HepG2 (cell line): Measurements from ENCODE around the gene DYNC1LI2. TPM values are rescaled to one million over a fixed set of nuclear protein-coding genes. Genes with fewer than 3 reads are reported as not detected.
A peak's percentile ranks its signal among the peaks of the same experiment; 100 is the strongest.

Experiments
- ATAC-seq: fragments of 200-7000 bp; cut with Tn5 transposase; 3 replicates; pipeline ENCODE4 v1.9.1; 2020; ENCODE audit warnings: mild to moderate bottlenecking, moderate library complexity
- BruUV-seq: library from RNA; stranded (reverse); fragments of 400-500 nt; replicated peaks from 2 replicates; lab custom pipeline; 2021; lab: Mats Ljungman, UMichigan
- CTCF ChIA-PET: fragments of 300-600 bp; formaldehyde crosslinking; extraction: SDS; loops from one replicate; lab custom pipeline; 2021; ENCODE audit warnings: low total read pairs, inconsistent platforms, low intra/inter-chr PET ratio; lab: Yijun Ruan, JAX
- POLR2A ChIA-PET: fragments of 350-600 bp; sonication (Branson Sonifier 250); formaldehyde crosslinking; loops from one replicate; lab custom pipeline; 2020; ENCODE audit warnings: antibody characterized with exemption, inconsistent platforms; lab: Yijun Ruan, JAX
- DNase-seq: peaks from one replicate; pipeline ENCODE4 v3.0.0-alpha.2; 2015; ENCODE audit warnings: low spot score
- FAIRE-seq: peaks from 3 replicates; lab custom pipeline; 2011; peaks lifted over from hg19 to GRCh38; lab: Jason Lieb, UNC
- H2AFZ ChIP-seq: one replicate; pipeline ENCODE4 v1.6.1; 2011; ENCODE audit warnings: low read length, inconsistent platforms
- H3K27ac ChIP-seq: fragments of 300-600 bp; 3 replicates; pipeline ENCODE4 v1.8.0; 2011; ENCODE audit warnings: mixed run types, mild to moderate bottlenecking, mixed read lengths, low read length, inconsistent platforms; ENCODE audit not compliant: insufficient read depth; ENCODE audit errors: extremely low read length
- H3K27me3 ChIP-seq, 2 experiments: fragments of 200-600 bp in 1 of 2; 2 replicates in 1 of 2; 3 replicates in 1 of 2; pipeline versions ENCODE4 v1.6.0 to v1.8.0; 2011; ENCODE audit warnings: low read length in 2 of 2, mild to moderate bottlenecking in 2 of 2, moderate library complexity in 2 of 2, inconsistent platforms in 1 of 2; ENCODE audit not compliant: insufficient read depth in 2 of 2, control insufficient read depth in 1 of 2
- H3K36me3 ChIP-seq, 2 experiments: fragments of 200-600 bp in 1 of 2; replicated peaks in 1 of 2; 2 replicates in 1 of 2; 3 replicates in 1 of 2; pipeline versions ENCODE4 v1.5.1 to v1.8.0; 2011; ENCODE audit warnings: low read length in 2 of 2, inconsistent platforms in 1 of 2; ENCODE audit not compliant: insufficient read depth in 2 of 2, control insufficient read depth in 1 of 2
- H3K4me1 ChIP-seq: 2 replicates; pipeline ENCODE4 v1.5.1; 2012; ENCODE audit warnings: low read length, inconsistent platforms; ENCODE audit not compliant: insufficient read depth
- H3K4me2 ChIP-seq: 2 replicates; pipeline ENCODE4 v1.6.0; 2011; ENCODE audit warnings: low read depth, low read length, inconsistent platforms
- H3K4me3 ChIP-seq, 3 experiments: fragments of 200-600 bp in 1 of 3; sonication (generic), shearing (Covaris generic) in 1 of 3; replicated peaks in 1 of 3; 2 replicates each; pipeline ENCODE4 v1.5.1; 2011 to 2016; ENCODE audit warnings: low read length in 3 of 3, inconsistent platforms in 2 of 3, low read depth in 2 of 3, mild to moderate bottlenecking in 2 of 3, control low read depth in 1 of 3, mixed read lengths in 1 of 3; ENCODE audit not compliant: insufficient read depth in 1 of 3
- H3K79me2 ChIP-seq: one replicate; pipeline ENCODE4 v1.6.1; 2011; ENCODE audit warnings: low read length, inconsistent platforms; ENCODE audit not compliant: insufficient read depth
- H3K9ac ChIP-seq: 2 replicates; pipeline ENCODE4 v1.6.0; 2011; ENCODE audit warnings: mild to moderate bottlenecking, low read depth, low read length, inconsistent platforms; ENCODE audit not compliant: insufficient read depth
- H3K9me3 ChIP-seq: 2 replicates; pipeline ENCODE4 v1.5.1; 2012; ENCODE audit warnings: mild to moderate bottlenecking, low read length
- H4K20me1 ChIP-seq: 2 replicates; pipeline ENCODE4 v1.6.0; 2011; ENCODE audit warnings: inconsistent platforms, mild to moderate bottlenecking, low read length, moderate library complexity; ENCODE audit not compliant: insufficient read depth
- JUNB ChIP-seq: sonication (generic); formaldehyde crosslinking; IDR thresholded peaks from 2 replicates; pipeline ENCODE4 v1.8.0; 2022; ENCODE audit warnings: missing genetic modification reagents, mild to moderate bottlenecking, borderline replicate concordance
- KAT8 ChIP-seq: IDR thresholded peaks from 2 replicates; pipeline ENCODE4 v1.6.1; 2016; ENCODE audit warnings: missing genetic modification reagents, missing compliant biosample characterization
- RBFOX2 ChIP-seq: fragments of 200-400 bp; formaldehyde crosslinking; IDR thresholded peaks from 2 replicates; pipeline ENCODE4 v1.6.1; 2017; ENCODE audit warnings: low read depth, mild to moderate bottlenecking, low read length
- REPIN1 ChIP-seq: sonication (generic); formaldehyde crosslinking; IDR thresholded peaks from 2 replicates; pipeline ENCODE4 v1.8.0; 2022; ENCODE audit warnings: missing genetic modification reagents, low read depth, mild to moderate bottlenecking, borderline replicate concordance
- ZKSCAN5 ChIP-seq: sonication (generic); formaldehyde crosslinking; IDR thresholded peaks from 2 replicates; pipeline ENCODE4 v1.5.1; 2020; ENCODE audit warnings: mild to moderate bottlenecking, missing genetic modification reagents
- ZNF121 ChIP-seq: sonication (generic); formaldehyde crosslinking; IDR thresholded peaks from 2 replicates; pipeline ENCODE4 v1.5.0; 2020; ENCODE audit warnings: mild to moderate bottlenecking, missing genetic modification reagents
- WGBS: methylation state at CpG from one replicate; pipeline ENCODE4 v1.1.6; 2017; ENCODE audit warnings: low lambda C conversion rate; 5-methylcytosine and 5-hydroxymethylcytosine counted together
- in situ Hi-C: cut with HindIII; loops from 2 replicates; pipeline ENCODE4 v1.10.0; 2017; ENCODE audit warnings: low pct_unique_long_range_greater_than_20kb; ENCODE audit not compliant: extremely low pct_ligation_motif_present
- intact Hi-C: fragments of 100-400 bp; cut with micrococcal nuclease; formaldehyde crosslinking; loops from one replicate; pipeline ENCODE4 v1.10.0; 2022; ENCODE audit not compliant: unreplicated experiment
- polyA plus RNA-seq, 8 experiments: library from polyadenylated mRNA; depleted of rRNA in 3 of 8; stranded (reverse) in 7 of 8; unstranded in 1 of 8; fragments of >200 nt; fragmentation: Illumina TruSeq in 4 of 8; extraction: Trizol in 4 of 8; gene quantifications; 2 replicates each; pipeline versions ENCODE4 v1.2.1 to v1.2.3, GENCODE V29; 2011 to 2016; ENCODE audit warnings: low read depth in 4 of 8, missing spikeins in 1 of 8, mixed read lengths in 1 of 8; ENCODE audit not compliant: insufficient read depth in 1 of 8
- total RNA-seq, 5 experiments: library from RNA; depleted of rRNA; stranded (reverse); fragments of >200 nt; fragmentation: Illumina TruSeq; extraction: Trizol; gene quantifications; 2 replicates each; pipeline ENCODE4 v1.2.3, GENCODE V29; 2016; ENCODE audit warnings: low read depth in 1 of 5
- TF ChIP-seq, protein P1 (sequence below): sonication (generic); formaldehyde crosslinking; IDR thresholded peaks from 2 replicates; pipeline ENCODE4 v1.4.0; 2020; ENCODE audit warnings: missing genetic modification reagents, mild to moderate bottlenecking, borderline replicate concordance
- TF ChIP-seq, protein P2 (sequence below): sonication (generic); formaldehyde crosslinking; IDR thresholded peaks from 2 replicates; pipeline ENCODE4 v1.4.0; 2020; ENCODE audit warnings: low read depth, mild to moderate bottlenecking, missing genetic modification reagents
- TF ChIP-seq, protein P3 (sequence below): IDR thresholded peaks from 2 replicates; pipeline ENCODE4 v1.6.1; 2016; ENCODE audit warnings: missing compliant biosample characterization, missing genetic modification reagents, borderline replicate concordance

DYNC1LI2 gene
- total and polyA plus RNA-seq, 2 of the 13 experiments (the other 11 are each of a cell fraction or from before 2014, with no cell fraction given), result 65.5 to 135 TPM

GRCh38 chr16:66693149-66693548 is 58.3 kb downstream of the DYNC1LI2 start:
- H3K36me3 ChIP-seq, result no peaks in the 10 kb centered on the region
- H4K20me1 ChIP-seq, result no peaks in the 10 kb centered on the region
- no peak overlapping the region for H3K9ac ChIP-seq
- no peak overlapping the region for H2AFZ ChIP-seq
- TF ChIP-seq KAT8 (CRISPR knock-in tag) (no peak), ZNF121 (CRISPR knock-in tag) (peak; percentile 77)
- TF ChIP-seq, all 625 proteins: peak for 1
- intact Hi-C loops, result no loop called here
- POLR2A ChIA-PET, result interaction anchor here (0.9 kb wide), 1 partner anchor 85 kb away, joined by 3 read pairs; no protein-coding TSS in a partner anchor
- in situ Hi-C loops, result loop anchor here (5.0 kb wide), 1 partner anchor 86 kb away; no protein-coding TSS in a partner anchor
- BruUV-seq, result no TSS peak
- ATAC-seq (no peak), DNase-seq (no peak), FAIRE-seq (no peak)
- Histone ChIP-seq H3K27ac (no peak overlapping the region), H3K27me3 (peaks cover 0 to 3% of the 10 kb centered on the region in 2 experiments; a peak in 3 of 5 replicates), H3K4me3 (no peak overlapping the region), H3K4me2 (no peak overlapping the region), H3K4me1 (peaks cover 74% of the 10 kb centered on the region), H3K9me3 (no peaks in the 10 kb centered on the region), H3K79me2 (peaks cover 11% of the 10 kb centered on the region)
- 96% methylated on average over 4 of the region's 4 CpGs for WGBS
- CTCF ChIA-PET, result no interaction called here

GRCh38 chr16:66692341-66692740 is 59.1 kb downstream of the DYNC1LI2 start:
- no peak overlapping the region for H3K4me2 ChIP-seq
- H3K79me2 ChIP-seq, result peaks cover 11% of the 10 kb centered on the region
- no peak overlapping the region for H3K9ac ChIP-seq
- no peaks in the 10 kb centered on the region for H4K20me1 ChIP-seq
- DNase-seq (no peak), FAIRE-seq (no peak), ATAC-seq (no peak)
- peaks cover 75% of the 10 kb centered on the region for H3K4me1 ChIP-seq
- H2AFZ ChIP-seq, result no peak overlapping the region
- H3K4me3 ChIP-seq, result no peak overlapping the region
- WGBS, result 90% methylated on average over 6 of the region's 6 CpGs
- TF ChIP-seq KAT8 (CRISPR knock-in tag), result no peak
- TF ChIP-seq, protein P1, sequence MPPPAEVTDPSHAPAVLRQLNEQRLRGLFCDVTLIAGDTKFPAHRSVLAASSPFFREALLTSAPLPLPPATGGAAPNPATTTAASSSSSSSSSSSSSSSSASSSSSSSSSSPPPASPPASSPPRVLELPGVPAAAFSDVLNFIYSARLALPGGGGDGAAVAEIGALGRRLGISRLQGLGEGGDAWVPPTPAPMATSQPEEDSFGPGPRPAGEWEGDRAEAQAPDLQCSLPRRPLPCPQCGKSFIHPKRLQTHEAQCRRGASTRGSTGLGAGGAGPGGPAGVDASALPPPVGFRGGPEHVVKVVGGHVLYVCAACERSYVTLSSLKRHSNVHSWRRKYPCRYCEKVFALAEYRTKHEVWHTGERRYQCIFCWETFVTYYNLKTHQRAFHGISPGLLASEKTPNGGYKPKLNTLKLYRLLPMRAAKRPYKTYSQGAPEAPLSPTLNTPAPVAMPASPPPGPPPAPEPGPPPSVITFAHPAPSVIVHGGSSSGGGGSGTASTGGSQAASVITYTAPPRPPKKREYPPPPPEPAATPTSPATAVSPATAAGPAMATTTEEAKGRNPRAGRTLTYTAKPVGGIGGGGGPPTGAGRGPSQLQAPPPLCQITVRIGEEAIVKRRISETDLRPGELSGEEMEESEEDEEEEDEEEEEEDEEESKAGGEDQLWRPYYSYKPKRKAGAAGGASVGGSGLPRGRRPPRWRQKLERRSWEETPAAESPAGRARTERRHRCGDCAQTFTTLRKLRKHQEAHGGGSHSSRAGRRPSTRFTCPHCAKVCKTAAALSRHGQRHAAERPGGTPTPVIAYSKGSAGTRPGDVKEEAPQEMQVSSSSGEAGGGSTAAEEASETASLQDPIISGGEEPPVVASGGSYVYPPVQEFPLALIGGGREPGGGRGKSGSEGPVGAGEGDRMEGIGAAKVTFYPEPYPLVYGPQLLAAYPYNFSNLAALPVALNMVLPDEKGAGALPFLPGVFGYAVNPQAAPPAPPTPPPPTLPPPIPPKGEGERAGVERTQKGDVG (CRISPR knock-in tag), result no peak
- no peak for TF ChIP-seq REPIN1 (CRISPR knock-in tag)
- TF ChIP-seq JUNB (CRISPR knock-in tag), result no peak
- TF ChIP-seq RBFOX2, result no peak
- TF ChIP-seq, protein P2, sequence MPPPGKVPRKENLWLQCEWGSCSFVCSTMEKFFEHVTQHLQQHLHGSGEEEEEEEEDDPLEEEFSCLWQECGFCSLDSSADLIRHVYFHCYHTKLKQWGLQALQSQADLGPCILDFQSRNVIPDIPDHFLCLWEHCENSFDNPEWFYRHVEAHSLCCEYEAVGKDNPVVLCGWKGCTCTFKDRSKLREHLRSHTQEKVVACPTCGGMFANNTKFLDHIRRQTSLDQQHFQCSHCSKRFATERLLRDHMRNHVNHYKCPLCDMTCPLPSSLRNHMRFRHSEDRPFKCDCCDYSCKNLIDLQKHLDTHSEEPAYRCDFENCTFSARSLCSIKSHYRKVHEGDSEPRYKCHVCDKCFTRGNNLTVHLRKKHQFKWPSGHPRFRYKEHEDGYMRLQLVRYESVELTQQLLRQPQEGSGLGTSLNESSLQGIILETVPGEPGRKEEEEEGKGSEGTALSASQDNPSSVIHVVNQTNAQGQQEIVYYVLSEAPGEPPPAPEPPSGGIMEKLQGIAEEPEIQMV (CRISPR knock-in tag), result no peak
- TF ChIP-seq, protein P3, sequence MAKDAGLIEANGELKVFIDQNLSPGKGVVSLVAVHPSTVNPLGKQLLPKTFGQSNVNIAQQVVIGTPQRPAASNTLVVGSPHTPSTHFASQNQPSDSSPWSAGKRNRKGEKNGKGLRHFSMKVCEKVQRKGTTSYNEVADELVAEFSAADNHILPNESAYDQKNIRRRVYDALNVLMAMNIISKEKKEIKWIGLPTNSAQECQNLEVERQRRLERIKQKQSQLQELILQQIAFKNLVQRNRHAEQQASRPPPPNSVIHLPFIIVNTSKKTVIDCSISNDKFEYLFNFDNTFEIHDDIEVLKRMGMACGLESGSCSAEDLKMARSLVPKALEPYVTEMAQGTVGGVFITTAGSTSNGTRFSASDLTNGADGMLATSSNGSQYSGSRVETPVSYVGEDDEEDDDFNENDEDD (CRISPR knock-in tag), result no peak
- TF ChIP-seq ZKSCAN5 (CRISPR knock-in tag), result no peak
- ChIA-PET POLR2A (no interaction called here), CTCF (no interaction called here)
- intact Hi-C loops, result no loop called here
- H3K9me3 ChIP-seq, result no peaks in the 10 kb centered on the region
- H3K27me3 ChIP-seq, result peaks cover 0 to 2% of the 10 kb centered on the region in 2 experiments; a peak in 3 of 5 replicates
- no peaks in the 10 kb centered on the region for H3K36me3 ChIP-seq
- H3K27ac ChIP-seq, result no peak overlapping the region
- in situ Hi-C loops, result loop anchor here (5.0 kb wide), 1 partner anchor 85 kb away; no protein-coding TSS in a partner anchor
- BruUV-seq, result no TSS peak
